Upper lobe of right lung (tissue), 1 donor: ENCODE data around the gene SLC12A7. TPM values are rescaled to one million over a fixed set of nuclear protein-coding genes. Genes with fewer than 3 reads are reported as not detected.
"Not testable (repeated sequence)": the region's sequence is repeated elsewhere in the genome, so short reads cannot be mapped to it uniquely, and the experiment has no call there.

ENCODE experiments used
- ATAC-seq: fragments of 200-7000 bp; cut with Tn5 transposase; one replicate; pipeline ENCODE4 v1.9.1; 2020; ENCODE audit warnings: mild to moderate bottlenecking, moderate library complexity
- DNase-seq: peaks from one replicate; pipeline ENCODE4 v3.0.0-alpha.2; 2020
- H3K27ac ChIP-seq: fragments of 200-600 bp; one replicate; pipeline ENCODE4 v1.8.0; 2022
- H3K27me3 ChIP-seq: fragments of 200-600 bp; one replicate; pipeline ENCODE4 v1.8.0; 2022; ENCODE audit warnings: mild to moderate bottlenecking
- H3K36me3 ChIP-seq: fragments of 200-600 bp; one replicate; pipeline ENCODE4 v1.8.0; 2022
- H3K4me1 ChIP-seq: fragments of 200-600 bp; one replicate; pipeline ENCODE4 v1.8.0; 2022
- H3K4me3 ChIP-seq: fragments of 200-600 bp; one replicate; pipeline ENCODE4 v1.8.0; 2022; ENCODE audit warnings: mild to moderate bottlenecking
- H3K9me3 ChIP-seq: fragments of 200-600 bp; one replicate; pipeline ENCODE4 v1.8.0; 2022
- intact Hi-C: fragments of 100-400 bp; cut with DNase I; formaldehyde crosslinking; loops from one replicate; pipeline ENCODE4 v1.11.0; 2022
- long read RNA-seq: library from polyadenylated mRNA; unstranded; transcript quantifications from one replicate; pipeline ENCODE4 v2.0.0, GENCODE V29; 2021
- total RNA-seq: library from RNA; stranded (reverse); fragmentation: NEBNext Ultra II Directional; extraction: Animal tissue kit (Norgen Biotek cat#: 25700); gene quantifications from one replicate; pipeline ENCODE4 v1.2.1, GENCODE V29; 2021
- TF ChIP-seq, protein P1 (sequence below): fragments of 200-600 bp; IDR thresholded peaks from one replicate; pipeline ENCODE4 v1.8.0; 2022; ENCODE audit warnings: antibody characterized with exemption
- donor health status: DM: no; HTN: yes; CAD: no; lungs with severe emphysema.

Gene SLC12A7
- 49.6 TPM for total RNA-seq
- long read RNA-seq, full-length matches to known transcripts: 31 of 88 reads
- long read RNA-seq, partial matches to known transcripts: 32 of 88 reads
- long read RNA-seq, other reads (novel, unspliced or antisense): 25 of 88 reads

DNA sequence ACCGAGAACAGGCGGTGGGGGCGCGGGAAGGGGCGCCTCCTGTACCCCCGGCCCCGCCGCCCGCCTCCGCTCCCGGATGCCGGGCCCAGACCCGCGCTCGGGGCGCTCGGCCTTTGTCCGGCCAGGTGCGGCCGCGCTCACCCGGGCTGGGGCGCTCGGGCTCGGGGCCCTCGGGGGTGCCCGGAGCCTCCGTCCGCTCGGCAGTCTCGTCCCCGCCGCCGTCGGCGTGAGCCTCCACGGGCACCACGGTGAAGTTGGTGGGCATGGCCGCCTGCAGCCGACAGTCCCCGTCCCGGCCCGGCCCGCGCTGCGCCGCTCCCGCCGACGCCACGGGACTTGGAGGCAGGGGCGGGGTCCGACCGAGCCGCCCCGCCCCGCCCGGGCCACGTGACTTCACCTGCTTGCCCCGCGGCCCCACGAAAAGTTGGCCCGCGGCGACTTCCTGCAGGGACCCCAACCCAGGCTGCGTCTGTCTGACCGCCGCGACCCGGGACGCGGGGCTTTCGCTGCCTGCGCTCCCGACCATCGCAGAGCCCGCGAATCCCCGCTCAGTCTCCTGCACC lies at the start of gene SLC12A7:
TSS of gene SLC12A7 (minus strand) at position 337 of the 563 bp plus-strand sequence. CDS start at position 265, 72 bp downstream.
- ATAC-seq: peak; percentile 83
- H3K9me3 ChIP-seq: no peaks in the 10 kb centered on the region

DNA sequence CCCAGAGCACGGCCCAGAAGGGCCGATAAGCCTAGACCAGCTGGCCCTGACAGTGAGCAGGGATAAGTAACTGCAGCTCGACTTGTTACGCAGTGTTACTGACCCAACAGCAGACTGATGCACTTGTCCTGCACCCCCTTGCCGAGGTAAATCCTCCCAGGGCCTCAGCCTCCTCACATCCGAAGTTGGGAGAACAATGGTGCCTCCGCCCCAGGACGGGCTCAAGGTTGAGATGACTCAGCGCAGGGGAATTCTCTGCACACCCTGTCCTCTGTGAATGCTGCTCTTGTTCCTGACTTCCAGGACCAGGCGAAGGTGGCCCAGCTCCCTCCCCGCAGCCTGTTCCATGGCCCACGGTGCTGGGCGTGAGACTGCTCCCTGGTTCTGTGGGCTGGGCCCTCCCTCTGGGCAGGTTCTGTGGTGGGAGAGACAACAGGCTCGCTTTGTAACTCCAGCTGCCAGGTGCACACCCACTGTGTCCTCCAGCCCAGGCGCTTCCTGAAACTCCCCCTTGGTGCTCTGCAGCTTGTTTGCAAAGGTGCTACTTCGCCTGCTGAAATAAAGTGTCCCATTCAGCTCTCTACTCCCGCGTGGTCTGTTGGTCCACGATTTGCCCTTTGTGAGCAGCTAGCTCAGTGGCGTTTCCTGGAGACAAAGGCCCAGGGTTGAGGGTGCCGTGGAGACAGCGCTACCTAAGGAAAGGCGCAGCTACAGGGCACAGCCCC lies 49.4 kb upstream of the SLC12A7 start:
- ATAC-seq (peak; percentile 8), DNase-seq (no peak)
- Histone ChIP-seq H3K27me3 (peaks cover 7% of the 10 kb centered on the region), H3K27ac (no peak overlapping the region), H3K4me1 (no peaks in the 10 kb centered on the region), H3K9me3 (no peaks in the 10 kb centered on the region), H3K4me3 (no peak overlapping the region), H3K36me3 (no peaks in the 10 kb centered on the region)
- TF ChIP-seq, protein P1, sequence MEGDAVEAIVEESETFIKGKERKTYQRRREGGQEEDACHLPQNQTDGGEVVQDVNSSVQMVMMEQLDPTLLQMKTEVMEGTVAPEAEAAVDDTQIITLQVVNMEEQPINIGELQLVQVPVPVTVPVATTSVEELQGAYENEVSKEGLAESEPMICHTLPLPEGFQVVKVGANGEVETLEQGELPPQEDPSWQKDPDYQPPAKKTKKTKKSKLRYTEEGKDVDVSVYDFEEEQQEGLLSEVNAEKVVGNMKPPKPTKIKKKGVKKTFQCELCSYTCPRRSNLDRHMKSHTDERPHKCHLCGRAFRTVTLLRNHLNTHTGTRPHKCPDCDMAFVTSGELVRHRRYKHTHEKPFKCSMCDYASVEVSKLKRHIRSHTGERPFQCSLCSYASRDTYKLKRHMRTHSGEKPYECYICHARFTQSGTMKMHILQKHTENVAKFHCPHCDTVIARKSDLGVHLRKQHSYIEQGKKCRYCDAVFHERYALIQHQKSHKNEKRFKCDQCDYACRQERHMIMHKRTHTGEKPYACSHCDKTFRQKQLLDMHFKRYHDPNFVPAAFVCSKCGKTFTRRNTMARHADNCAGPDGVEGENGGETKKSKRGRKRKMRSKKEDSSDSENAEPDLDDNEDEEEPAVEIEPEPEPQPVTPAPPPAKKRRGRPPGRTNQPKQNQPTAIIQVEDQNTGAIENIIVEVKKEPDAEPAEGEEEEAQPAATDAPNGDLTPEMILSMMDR: no peak
- intact Hi-C loops: no loop called here

More for the DNA sequence above, at the start of gene SLC12A7:
- DNase-seq: peak; percentile 88
- H3K27ac ChIP-seq: peak within 1 kb of the TSS; percentile 86
- H3K27me3 ChIP-seq: no peaks in the 10 kb centered on the region
- H3K4me3 ChIP-seq: peak within 1 kb of the TSS; percentile 92
- TF ChIP-seq, protein P1: no peak
- intact Hi-C loops: no loop called here
- H3K4me1 ChIP-seq: peaks cover 29% of the 10 kb centered on the region
- no peaks in the 10 kb centered on the region for H3K36me3 ChIP-seq

DNA sequence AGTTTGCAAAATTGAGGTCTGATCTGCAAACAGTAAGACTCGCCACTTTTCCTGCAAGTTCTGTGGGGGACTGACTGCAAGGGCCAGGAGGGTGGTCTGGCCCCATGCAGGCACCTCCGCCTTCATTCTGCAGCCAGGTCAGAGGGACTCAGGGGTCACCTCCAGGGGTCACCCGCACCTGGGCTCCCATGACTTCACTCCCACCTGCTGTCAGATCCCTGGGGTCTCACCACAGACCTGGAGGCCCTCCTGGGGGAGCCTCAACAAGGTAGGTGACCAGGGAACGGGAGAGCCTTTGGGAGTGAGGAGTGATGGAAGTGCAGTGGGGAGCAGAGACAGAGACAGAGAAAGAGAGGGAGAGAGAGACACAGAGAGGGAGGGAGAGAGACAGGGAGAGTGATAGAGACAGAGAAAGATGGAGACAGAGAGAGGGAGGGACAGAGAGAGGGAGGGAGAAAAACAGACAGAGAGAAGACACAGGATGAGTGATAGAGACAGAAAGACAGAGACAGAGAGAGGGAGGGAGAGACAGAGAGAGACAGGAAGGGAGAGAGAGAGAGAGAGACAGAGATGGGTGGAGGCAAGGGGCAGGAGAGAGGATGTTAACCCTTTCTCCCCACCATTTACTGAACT lies 48.0 kb upstream of the SLC12A7 start:
- DNase-seq (no peak), ATAC-seq (no peak)
- TF ChIP-seq, protein P1: no peak
- H3K27me3 ChIP-seq: peaks cover 17% of the 10 kb centered on the region
- H3K9me3 ChIP-seq: no peaks in the 10 kb centered on the region
- no peaks in the 10 kb centered on the region for H3K4me1 ChIP-seq
- no peak overlapping the region for H3K4me3 ChIP-seq
- H3K36me3 ChIP-seq: no peaks in the 10 kb centered on the region
- intact Hi-C loops: no loop called here
- no peak overlapping the region for H3K27ac ChIP-seq

DNA sequence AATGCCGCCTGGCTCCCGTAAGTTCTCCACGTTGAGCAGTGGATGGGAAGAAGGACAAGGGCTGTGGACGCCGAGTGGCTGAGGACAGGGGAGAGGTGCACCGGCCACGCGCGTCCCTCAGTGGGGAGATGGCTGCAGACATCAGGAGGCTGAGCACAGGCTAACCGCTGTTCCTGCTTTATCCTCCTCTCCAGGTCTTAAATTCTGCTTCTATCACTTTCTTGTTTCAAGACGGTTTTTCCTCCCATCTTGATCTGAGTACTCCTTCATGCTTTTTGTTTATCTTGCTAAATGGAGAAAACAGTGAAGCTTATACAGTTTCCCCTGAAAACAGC lies 47.4 kb upstream of the SLC12A7 start:
- no peak overlapping the region for H3K4me3 ChIP-seq
- H3K36me3 ChIP-seq: no peaks in the 10 kb centered on the region
- no peaks in the 10 kb centered on the region for H3K4me1 ChIP-seq
- TF ChIP-seq, protein P1: no peak
- H3K27me3 ChIP-seq: peaks cover 21% of the 10 kb centered on the region
- H3K27ac ChIP-seq: no peak overlapping the region
- ATAC-seq (no peak), DNase-seq (no peak)
- no peaks in the 10 kb centered on the region for H3K9me3 ChIP-seq
- intact Hi-C loops: no loop called here

DNA sequence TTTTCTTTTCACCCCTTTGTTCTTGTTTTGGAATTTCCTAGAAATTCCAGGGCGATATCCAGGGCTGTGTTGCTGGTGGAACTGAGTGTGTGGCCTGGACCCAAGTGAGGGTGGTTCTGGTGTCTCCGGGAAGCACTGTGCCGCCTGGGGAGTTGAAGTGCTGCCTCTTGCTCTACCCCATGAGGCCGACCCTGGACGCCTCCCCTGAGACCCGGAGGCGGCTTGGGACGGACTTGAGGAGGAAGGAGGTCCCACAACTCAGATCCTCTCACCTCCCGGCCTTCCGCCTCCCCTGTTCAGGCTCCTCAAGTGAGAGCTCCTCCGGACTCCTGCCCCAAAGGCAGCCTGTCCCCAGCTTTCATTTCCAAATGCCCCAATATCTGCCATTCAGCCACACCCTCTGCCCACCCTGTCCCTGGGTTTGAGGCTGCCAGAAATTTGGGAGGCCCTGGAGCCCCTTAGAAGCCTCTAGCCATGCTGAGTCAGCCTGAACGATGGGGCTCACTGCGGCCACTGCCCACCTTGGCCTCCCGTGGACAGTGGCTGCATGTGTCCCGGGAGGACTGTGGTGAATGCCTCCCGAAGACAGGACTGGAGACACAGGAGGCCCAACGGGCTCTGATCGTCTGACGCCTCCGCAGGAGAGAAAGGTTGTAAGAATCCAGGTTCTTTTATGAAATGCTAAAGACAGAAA lies 46.9 kb upstream of the SLC12A7 start:
- Histone ChIP-seq H3K4me1 (no peaks in the 10 kb centered on the region), H3K9me3 (no peaks in the 10 kb centered on the region), H3K36me3 (no peaks in the 10 kb centered on the region), H3K4me3 (no peak overlapping the region), H3K27ac (no peak overlapping the region), H3K27me3 (peaks cover 23% of the 10 kb centered on the region)
- DNase-seq (no peak), ATAC-seq (no peak)
- TF ChIP-seq, protein P1: no peak
- intact Hi-C loops: no loop called here

DNA sequence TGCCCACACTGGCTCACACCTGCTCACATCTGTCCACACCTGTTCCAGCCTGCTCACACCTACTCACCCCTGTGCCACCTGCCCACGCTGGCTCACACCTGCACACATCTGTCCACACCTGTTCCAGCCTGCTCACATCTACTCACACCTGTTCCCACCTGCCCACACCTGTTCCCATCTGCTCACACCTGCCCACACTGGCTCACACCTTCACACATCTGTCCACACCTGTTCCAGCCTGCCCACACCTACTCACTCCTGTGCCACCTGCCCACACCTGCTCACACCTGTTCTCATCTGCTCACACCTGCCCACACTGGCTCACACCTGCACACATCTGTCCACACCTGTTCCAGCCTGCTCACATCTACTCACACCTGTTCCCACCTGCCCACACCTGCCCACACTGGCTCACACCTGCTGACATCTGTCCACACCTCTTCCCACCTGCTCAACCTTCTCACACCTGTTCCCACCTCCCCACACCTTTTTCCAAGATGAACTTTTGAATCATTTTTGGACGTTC lies 45.7 kb upstream of the SLC12A7 start:
- DNase-seq, H3K4me3 ChIP-seq, intact Hi-C loops, H3K36me3 ChIP-seq, H3K4me1 ChIP-seq, ATAC-seq, H3K27ac ChIP-seq, H3K9me3 ChIP-seq: not testable (repeated sequence)
- H3K27me3 ChIP-seq: peaks cover 29% of the 10 kb centered on the region
